HepG2 (cell line): Measurements from ENCODE around the gene CACNA1I. TPM values are rescaled to one million over a fixed set of nuclear protein-coding genes. Genes with fewer than 3 reads are reported as not detected.

Experiments
- AGO2 ChIP-seq: fragments of 200-400 bp; formaldehyde crosslinking; optimal IDR thresholded peaks from 2 replicates; pipeline ENCODE3; 2017; ENCODE audit warnings: mild to moderate bottlenecking, low read depth, low read length, moderate library complexity
- ARHGAP35 ChIP-seq: sonication (generic); formaldehyde crosslinking; IDR thresholded peaks from 2 replicates; pipeline ENCODE4 v1.9.0; 2022; ENCODE audit warnings: mild to moderate bottlenecking, inconsistent platforms, moderate library complexity, missing genetic modification reagents, borderline replicate concordance
- GABPB1 ChIP-seq: IDR thresholded peaks from 2 replicates; pipeline ENCODE4 v1.6.1; 2016; ENCODE audit warnings: mild to moderate bottlenecking, missing genetic modification reagents, moderate library complexity, missing compliant biosample characterization
- LCORL ChIP-seq, 2 experiments: fragments of 450-650 bp in 1 of 2; sonication (generic) in 1 of 2; formaldehyde crosslinking in 1 of 2; IDR thresholded peaks; 2 replicates each; pipeline versions ENCODE4 v1.5.0 to v1.6.1; 2017 to 2020; ENCODE audit warnings: antibody characterized with exemption in 1 of 2, missing genetic modification reagents in 1 of 2
- MBNL3 ChIP-seq: fragments of 250-450 bp; sonication (Bioruptor Pico); conservative IDR thresholded peaks from 2 replicates; pipeline ENCODE4 v1.8.0; 2022; ENCODE audit warnings: mild to moderate bottlenecking, inconsistent platforms
- MXD4 ChIP-seq: IDR thresholded peaks from 2 replicates; pipeline ENCODE4 v1.6.1; 2016; ENCODE audit warnings: mild to moderate bottlenecking, missing biosample characterization, missing genetic modification reagents
- ZNF672 ChIP-seq: sonication (generic); formaldehyde crosslinking; IDR thresholded peaks from 2 replicates; pipeline ENCODE4 v1.8.1; 2022; ENCODE audit warnings: missing genetic modification reagents
- ZNF674 ChIP-seq: sonication (generic); formaldehyde crosslinking; IDR thresholded peaks from 2 replicates; pipeline ENCODE4 v1.5.0; 2020; ENCODE audit warnings: low read depth, mild to moderate bottlenecking, missing genetic modification reagents
- ZNF839 ChIP-seq: sonication (generic); formaldehyde crosslinking; IDR thresholded peaks from 2 replicates; pipeline ENCODE4 v1.4.0; 2020; ENCODE audit warnings: missing genetic modification reagents, mild to moderate bottlenecking, borderline replicate concordance
- polyA plus RNA-seq, 8 experiments: library from polyadenylated mRNA; depleted of rRNA in 3 of 8; stranded (reverse) in 7 of 8; unstranded in 1 of 8; fragments of >200 nt; fragmentation: Illumina TruSeq in 4 of 8; extraction: Trizol in 4 of 8; gene quantifications; 2 replicates each; pipeline versions ENCODE4 v1.2.1 to v1.2.3, GENCODE V29; 2011 to 2016; ENCODE audit warnings: low read depth in 4 of 8, missing spikeins in 1 of 8, mixed read lengths in 1 of 8; ENCODE audit not compliant: insufficient read depth in 1 of 8
- total RNA-seq, 5 experiments: library from RNA; depleted of rRNA; stranded (reverse); fragments of >200 nt; fragmentation: Illumina TruSeq; extraction: Trizol; gene quantifications; 2 replicates each; pipeline ENCODE4 v1.2.3, GENCODE V29; 2016; ENCODE audit warnings: low read depth in 1 of 5
- TF ChIP-seq, protein P1 (sequence below): sonication (generic); formaldehyde crosslinking; IDR thresholded peaks from one replicate; pipeline ENCODE4 v1.5.1; 2020; ENCODE audit warnings: mild to moderate bottlenecking, missing genetic modification reagents; ENCODE audit errors: not compliant biosample characterization
- TF ChIP-seq, protein P2 (sequence below): IDR thresholded peaks from 2 replicates; pipeline ENCODE4 v1.6.1; 2016
- TF ChIP-seq, protein P3 (sequence below), 2 experiments: sonication (generic) in 1 of 2; formaldehyde crosslinking in 1 of 2; IDR thresholded peaks; 2 replicates each; pipeline versions ENCODE4 v1.4.0 to v1.6.1; 2018 to 2020; ENCODE audit warnings: missing genetic modification reagents in 2 of 2, borderline replicate concordance in 1 of 2, low read depth in 1 of 2, mild to moderate bottlenecking in 1 of 2, missing biosample characterization in 1 of 2
- TF ChIP-seq, protein P4 (sequence below): sonication (generic); formaldehyde crosslinking; IDR thresholded peaks from 2 replicates; pipeline ENCODE4 v1.5.1; 2020; ENCODE audit warnings: missing genetic modification reagents, mild to moderate bottlenecking, borderline replicate concordance

The CACNA1I gene
- total and polyA plus RNA-seq, 2 of the 13 experiments (the other 11 are each of a cell fraction or from before 2014, with no cell fraction given): not detected

DNA sequence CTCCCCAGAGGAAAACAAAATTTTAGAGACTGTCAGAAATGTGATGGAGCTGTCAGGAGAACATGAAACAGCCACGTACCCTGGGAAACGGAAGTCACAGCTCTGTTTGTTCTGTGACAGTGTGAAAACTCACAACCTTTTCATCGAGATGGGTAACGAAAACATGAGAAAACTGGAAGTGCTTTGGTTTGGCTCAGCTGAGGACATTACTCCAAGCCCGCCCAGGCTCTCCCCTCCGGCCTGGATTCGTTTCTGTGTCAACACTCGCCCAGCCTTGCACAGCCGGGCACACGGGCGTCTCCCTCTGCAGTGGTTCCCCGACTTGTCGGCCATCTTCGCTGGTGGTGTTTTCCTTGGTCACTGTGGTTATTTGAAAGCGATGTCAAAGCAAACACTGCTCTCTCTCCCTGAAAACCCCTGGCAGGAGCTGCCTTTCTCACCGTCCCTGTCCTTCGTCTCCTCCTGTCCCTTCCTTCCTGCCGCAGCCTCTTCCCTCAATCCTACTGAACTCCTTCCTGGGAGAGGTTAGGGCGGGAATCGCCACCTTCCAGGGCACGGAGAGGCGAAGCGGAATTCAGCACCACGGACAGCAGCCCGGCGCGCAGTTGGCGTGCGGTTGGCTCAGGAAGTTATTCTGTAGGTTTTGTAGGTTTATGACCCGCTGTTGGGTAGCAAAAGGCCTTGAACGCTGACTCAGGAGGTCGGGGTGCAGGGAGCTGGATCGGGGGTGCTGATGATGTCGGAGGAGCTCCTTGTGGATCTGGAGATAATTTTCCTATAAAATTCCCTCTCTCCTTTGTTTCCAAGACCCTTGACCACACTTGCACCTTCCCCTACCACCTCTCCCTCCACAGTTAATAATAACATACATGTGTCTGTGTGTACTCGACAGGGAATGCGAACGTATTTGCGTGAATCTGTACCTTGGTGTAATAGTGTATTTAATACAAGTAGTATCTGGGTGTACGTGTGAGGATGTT, 24.9 kb upstream of the CACNA1I start (continued):
- TF ChIP-seq, protein P1, sequence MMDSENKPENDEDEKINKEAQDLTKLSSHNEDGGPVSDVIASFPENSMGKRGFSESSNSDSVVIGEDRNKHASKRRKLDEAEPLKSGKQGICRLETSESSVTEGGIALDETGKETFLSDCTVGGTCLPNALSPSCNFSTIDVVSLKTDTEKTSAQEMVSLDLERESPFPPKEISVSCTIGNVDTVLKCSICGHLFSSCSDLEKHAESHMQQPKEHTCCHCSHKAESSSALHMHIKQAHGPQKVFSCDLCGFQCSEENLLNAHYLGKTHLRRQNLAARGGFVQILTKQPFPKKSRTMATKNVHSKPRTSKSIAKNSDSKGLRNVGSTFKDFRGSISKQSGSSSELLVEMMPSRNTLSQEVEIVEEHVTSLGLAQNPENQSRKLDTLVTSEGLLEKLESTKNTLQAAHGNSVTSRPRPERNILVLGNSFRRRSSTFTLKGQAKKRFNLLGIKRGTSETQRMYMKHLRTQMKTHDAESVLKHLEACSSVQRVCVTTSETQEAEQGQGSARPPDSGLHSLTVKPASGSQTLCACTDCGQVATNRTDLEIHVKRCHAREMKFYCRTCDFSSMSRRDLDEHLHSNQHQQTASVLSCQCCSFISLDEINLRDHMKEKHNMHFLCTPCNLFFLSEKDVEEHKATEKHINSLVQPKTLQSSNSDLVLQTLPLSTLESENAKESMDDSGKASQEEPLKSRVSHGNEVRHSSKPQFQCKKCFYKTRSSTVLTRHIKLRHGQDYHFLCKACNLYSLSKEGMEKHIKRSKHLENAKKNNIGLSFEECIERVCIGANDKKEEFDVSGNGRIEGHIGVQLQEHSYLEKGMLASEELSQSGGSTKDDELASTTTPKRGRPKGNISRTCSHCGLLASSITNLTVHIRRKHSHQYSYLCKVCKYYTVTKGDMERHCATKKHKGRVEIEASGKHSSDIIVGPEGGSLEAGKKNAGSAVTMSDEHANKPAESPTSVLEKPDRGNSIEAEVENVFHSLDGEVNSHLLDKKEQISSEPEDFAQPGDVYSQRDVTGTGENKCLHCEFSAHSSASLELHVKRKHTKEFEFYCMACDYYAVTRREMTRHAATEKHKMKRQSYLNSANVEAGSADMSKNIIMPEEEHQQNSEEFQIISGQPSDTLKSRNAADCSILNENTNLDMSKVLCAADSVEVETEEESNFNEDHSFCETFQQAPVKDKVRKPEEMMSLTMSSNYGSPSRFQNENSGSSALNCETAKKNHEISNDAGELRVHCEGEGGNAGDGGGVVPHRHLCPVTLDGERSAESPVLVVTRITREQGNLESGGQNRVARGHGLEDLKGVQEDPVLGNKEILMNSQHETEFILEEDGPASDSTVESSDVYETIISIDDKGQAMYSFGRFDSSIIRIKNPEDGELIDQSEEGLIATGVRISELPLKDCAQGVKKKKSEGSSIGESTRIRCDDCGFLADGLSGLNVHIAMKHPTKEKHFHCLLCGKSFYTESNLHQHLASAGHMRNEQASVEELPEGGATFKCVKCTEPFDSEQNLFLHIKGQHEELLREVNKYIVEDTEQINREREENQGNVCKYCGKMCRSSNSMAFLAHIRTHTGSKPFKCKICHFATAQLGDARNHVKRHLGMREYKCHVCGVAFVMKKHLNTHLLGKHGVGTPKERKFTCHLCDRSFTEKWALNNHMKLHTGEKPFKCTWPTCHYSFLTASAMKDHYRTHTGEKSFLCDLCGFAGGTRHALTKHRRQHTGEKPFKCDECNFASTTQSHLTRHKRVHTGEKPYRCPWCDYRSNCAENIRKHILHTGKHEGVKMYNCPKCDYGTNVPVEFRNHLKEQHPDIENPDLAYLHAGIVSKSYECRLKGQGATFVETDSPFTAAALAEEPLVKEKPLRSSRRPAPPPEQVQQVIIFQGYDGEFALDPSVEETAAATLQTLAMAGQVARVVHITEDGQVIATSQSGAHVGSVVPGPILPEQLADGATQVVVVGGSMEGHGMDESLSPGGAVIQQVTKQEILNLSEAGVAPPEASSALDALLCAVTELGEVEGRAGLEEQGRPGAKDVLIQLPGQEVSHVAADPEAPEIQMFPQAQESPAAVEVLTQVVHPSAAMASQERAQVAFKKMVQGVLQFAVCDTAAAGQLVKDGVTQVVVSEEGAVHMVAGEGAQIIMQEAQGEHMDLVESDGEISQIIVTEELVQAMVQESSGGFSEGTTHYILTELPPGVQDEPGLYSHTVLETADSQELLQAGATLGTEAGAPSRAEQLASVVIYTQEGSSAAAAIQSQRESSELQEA (CRISPR knock-in tag): no peak
- TF ChIP-seq ZNF839 (CRISPR knock-in tag) (no peak), LCORL (IDR thresholded peaks at IDR 0.05) (no peak), LCORL (CRISPR knock-in tag; IDR thresholded peaks at IDR 0.05) (no peak), GABPB1 (CRISPR knock-in tag) (peak; percentile 45), MBNL3 (CRISPR knock-in tag) (no peak), ARHGAP35 (peak; percentile 85; the same call in 1 of the 2 replicates), AGO2 (no peak), ZNF672 (no peak), ZNF674 (CRISPR knock-in tag) (no peak), MXD4 (peak; percentile 61; the same call in 1 of the 2 replicates)
- TF ChIP-seq, protein P2, sequence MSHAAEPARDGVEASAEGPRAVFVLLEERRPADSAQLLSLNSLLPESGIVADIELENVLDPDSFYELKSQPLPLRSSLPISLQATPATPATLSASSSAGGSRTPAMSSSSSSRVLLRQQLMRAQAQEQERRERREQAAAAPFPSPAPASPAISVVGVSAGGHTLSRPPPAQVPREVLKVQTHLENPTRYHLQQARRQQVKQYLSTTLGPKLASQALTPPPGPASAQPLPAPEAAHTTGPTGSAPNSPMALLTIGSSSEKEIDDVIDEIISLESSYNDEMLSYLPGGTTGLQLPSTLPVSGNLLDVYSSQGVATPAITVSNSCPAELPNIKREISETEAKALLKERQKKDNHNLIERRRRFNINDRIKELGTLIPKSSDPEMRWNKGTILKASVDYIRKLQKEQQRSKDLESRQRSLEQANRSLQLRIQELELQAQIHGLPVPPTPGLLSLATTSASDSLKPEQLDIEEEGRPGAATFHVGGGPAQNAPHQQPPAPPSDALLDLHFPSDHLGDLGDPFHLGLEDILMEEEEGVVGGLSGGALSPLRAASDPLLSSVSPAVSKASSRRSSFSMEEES (CRISPR knock-in tag): peak; percentile 83
- TF ChIP-seq, protein P3, sequence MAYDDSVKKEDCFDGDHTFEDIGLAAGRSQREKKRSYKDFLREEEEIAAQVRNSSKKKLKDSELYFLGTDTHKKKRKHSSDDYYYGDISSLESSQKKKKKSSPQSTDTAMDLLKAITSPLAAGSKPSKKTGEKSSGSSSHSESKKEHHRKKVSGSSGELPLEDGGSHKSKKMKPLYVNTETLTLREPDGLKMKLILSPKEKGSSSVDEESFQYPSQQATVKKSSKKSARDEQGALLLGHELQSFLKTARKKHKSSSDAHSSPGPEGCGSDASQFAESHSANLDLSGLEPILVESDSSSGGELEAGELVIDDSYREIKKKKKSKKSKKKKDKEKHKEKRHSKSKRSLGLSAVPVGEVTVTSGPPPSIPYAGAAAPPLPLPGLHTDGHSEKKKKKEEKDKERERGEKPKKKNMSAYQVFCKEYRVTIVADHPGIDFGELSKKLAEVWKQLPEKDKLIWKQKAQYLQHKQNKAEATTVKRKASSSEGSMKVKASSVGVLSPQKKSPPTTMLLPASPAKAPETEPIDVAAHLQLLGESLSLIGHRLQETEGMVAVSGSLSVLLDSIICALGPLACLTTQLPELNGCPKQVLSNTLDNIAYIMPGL (CRISPR knock-in tag; IDR thresholded peaks at IDR 0.05; ENCODE audit: borderline replicate concordance in 1 of 2, low read depth in 1 of 2): peak in 1 of 2 experiments; percentile 48; a peak in 1 of 4 replicates
- TF ChIP-seq, protein P4, sequence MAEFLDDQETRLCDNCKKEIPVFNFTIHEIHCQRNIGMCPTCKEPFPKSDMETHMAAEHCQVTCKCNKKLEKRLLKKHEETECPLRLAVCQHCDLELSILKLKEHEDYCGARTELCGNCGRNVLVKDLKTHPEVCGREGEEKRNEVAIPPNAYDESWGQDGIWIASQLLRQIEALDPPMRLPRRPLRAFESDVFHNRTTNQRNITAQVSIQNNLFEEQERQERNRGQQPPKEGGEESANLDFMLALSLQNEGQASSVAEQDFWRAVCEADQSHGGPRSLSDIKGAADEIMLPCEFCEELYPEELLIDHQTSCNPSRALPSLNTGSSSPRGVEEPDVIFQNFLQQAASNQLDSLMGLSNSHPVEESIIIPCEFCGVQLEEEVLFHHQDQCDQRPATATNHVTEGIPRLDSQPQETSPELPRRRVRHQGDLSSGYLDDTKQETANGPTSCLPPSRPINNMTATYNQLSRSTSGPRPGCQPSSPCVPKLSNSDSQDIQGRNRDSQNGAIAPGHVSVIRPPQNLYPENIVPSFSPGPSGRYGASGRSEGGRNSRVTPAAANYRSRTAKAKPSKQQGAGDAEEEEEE: no peak
